GM12891 (cell line): Measurements from ENCODE around the gene CAMTA1.
"Not testable (repeated sequence)": the region's sequence is repeated elsewhere in the genome, so short reads cannot be mapped to it uniquely, and the experiment has no call there.

ENCODE experiments used
- DNase-seq: peaks from one replicate; pipeline ENCODE4 v3.0.0; 2011; ENCODE audit warnings: low spot score; ENCODE audit not compliant: insufficient read length
- FAIRE-seq: peaks from 2 replicates; lab custom pipeline; 2011; peaks lifted over from hg19 to GRCh38; lab: Jason Lieb, UNC
- PAX5 ChIP-seq: IDR thresholded peaks from 2 replicates; pipeline ENCODE4 v1.6.1; 2011; ENCODE audit warnings: low read length, moderate library complexity, mild to moderate bottlenecking; ENCODE audit not compliant: insufficient read depth, severe bottlenecking
- POLR2A ChIP-seq: IDR thresholded peaks from 2 replicates; pipeline ENCODE4 v1.6.1; 2011; ENCODE audit warnings: low read depth, low read length, control low read depth
- POLR2AphosphoS5 ChIP-seq: IDR thresholded peaks from 2 replicates; pipeline ENCODE4 v1.6.1; 2011; ENCODE audit warnings: low read depth, low read length, control low read depth
- POU2F2 ChIP-seq: IDR thresholded peaks from 2 replicates; pipeline ENCODE4 v1.6.1; 2011; ENCODE audit warnings: low read depth, mild to moderate bottlenecking, control low read depth, low read length, moderate library complexity
- SPI1 ChIP-seq: IDR thresholded peaks from 2 replicates; pipeline ENCODE4 v1.6.1; 2011; ENCODE audit warnings: low read depth, low read length, control low read depth
- TAF1 ChIP-seq: IDR thresholded peaks from 2 replicates; pipeline ENCODE4 v1.6.1; 2011; ENCODE audit warnings: low read depth, low read length, control low read depth

Gene CAMTA1

GRCh38 chr1:7136166-7136953 is 351.1 kb downstream of the CAMTA1 start:
- FAIRE-seq = no peak
- no peak for TF ChIP-seq POLR2AphosphoS5
- TF ChIP-seq TAF1 = no peak
- TF ChIP-seq POLR2A = no peak
- TF ChIP-seq PAX5 = no peak
- no peak for TF ChIP-seq POU2F2
- no peak for TF ChIP-seq SPI1
- DNase-seq = no peak

GRCh38 chr1:7140251-7140650 is 355.0 kb downstream of the CAMTA1 start:
- DNase-seq = no peak
- no peak for TF ChIP-seq TAF1
- no peak for TF ChIP-seq SPI1
- no peak for TF ChIP-seq PAX5
- TF ChIP-seq POU2F2 = no peak
- no peak for TF ChIP-seq POLR2AphosphoS5
- TF ChIP-seq POLR2A = no peak
- no peak for FAIRE-seq

DNA sequence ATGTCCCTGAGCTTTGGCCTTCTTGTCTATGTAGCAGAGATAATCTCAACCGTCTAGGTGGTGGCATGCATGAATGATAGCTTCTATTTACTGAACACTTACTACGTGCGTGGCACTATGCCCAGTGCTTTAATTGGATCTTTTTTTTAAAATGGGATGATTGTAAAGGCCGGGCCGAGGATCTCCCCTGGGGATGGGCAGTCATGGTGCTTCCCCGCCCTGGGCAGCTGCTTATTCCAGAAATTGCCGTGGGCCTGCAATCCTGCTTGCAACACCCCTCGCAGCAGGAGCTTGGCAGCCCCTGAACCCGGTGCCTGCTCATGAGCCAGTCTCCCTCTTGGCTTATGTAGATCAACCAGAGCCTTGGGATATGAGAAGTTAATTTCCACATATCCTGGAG is 360.7 kb downstream of the CAMTA1 start:
- DNase-seq (no peak), FAIRE-seq (no peak)
- TF ChIP-seq POU2F2 (no peak), SPI1 (no peak), POLR2A (no peak)

- FAIRE-seq (no peak), DNase-seq (no peak)
- TF ChIP-seq SPI1 = no peak
- TF ChIP-seq POLR2AphosphoS5 = no peak
- TF ChIP-seq PAX5 = no peak
These were observed 361.5 kb downstream of the CAMTA1 start for GRCh38 chr1:7146710-7147109.

DNA sequence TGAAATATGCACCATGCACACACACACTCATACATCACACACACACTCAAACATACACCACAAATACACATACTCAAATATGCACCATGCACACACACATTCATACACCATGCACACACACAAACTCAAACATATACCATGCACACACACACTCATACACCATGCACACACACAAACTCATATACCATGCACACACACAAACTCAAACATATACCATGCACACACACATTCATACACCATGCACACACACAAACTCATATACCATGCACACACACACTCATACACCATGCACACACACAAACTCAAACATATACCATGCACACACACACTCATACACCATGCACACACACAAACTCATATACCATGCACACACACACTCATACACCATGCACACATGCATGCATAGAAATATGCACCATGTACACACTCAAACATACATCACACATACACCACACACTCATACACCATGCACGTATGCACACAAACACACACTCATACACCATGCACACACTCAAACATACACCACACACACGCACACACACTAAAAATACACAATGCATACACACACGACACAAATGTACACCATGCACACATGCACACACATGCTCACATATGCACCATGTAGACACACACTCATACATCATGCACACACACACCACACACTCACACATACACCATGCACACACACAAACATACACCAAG is 362.5 kb downstream of the CAMTA1 start:
- DNase-seq = not testable (repeated sequence)
- peak; percentile 62 for FAIRE-seq

DNA sequence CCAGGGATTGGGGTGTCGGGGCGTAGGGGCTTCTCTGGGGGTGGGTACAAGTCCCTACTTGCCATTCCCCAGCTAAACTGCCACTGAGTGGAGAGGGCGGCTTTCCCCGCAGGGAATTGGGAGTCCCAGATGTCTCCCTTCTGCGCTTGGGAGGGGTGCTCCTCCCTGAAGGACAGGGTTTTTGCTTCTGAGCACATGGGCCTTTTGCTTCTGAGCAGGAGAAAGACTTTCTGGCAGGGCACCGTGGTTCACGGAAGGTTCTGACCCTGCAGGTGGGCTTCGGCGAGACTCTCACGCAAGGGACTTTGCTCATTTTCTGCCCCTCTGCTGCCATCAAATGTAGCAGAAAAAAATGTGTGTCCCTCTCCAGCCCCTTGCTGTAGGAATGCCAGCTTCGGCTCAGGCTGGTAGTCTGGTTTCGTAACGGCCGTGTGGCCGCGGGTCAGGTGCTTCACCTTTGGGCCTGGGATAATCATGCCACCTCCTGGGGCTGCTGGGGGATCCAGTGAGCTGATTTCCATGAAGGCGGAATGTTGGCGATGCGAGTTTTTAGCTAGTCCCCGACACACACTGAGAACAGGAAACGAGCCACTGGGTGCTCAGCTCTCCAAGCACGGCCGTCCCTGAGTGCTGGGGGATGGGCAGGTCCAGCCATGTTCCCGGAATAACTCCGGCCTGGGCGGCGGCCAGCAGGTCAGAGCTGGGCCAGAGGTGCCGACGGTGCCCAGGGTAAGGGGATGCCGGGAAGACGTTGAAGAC is 364.0 kb downstream of the CAMTA1 start:
- no peak for TF ChIP-seq POU2F2
- no peak for TF ChIP-seq SPI1
- no peak for TF ChIP-seq POLR2AphosphoS5
- TF ChIP-seq POLR2A = no peak
- no peak for TF ChIP-seq PAX5
- no peak for TF ChIP-seq TAF1
- no peak for DNase-seq
- FAIRE-seq = no peak

GRCh38 chr1:7150724-7151280 is 365.5 kb downstream of the CAMTA1 start:
- TF ChIP-seq PAX5 (no peak), POU2F2 (no peak), SPI1 (no peak), POLR2A (no peak), POLR2AphosphoS5 (no peak), TAF1 (no peak)
- no peak for DNase-seq
- no peak for FAIRE-seq

DNA sequence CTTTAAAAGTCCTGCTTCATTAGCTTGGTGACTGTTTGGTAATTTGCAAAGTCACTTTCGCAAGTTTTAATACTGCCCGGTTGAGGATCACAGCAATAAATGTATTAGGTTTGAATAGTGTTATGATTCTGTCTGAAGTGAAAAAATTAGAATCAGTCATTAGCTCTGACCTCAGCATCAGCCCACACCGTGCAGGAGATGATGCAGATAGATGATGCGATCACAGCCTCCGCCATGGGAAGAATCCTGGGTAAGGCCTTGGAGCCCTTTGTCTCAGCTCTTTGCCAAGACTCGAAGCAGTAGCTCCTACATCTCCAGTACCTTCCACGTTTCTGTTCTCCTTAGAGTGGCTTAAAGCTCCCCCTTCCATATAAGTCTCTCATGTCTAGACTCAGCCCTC is 366.7 kb downstream of the CAMTA1 start:
- FAIRE-seq (no peak), DNase-seq (no peak)
- no peak for TF ChIP-seq POLR2AphosphoS5
- no peak for TF ChIP-seq PAX5
- no peak for TF ChIP-seq POU2F2
- no peak for TF ChIP-seq SPI1
- TF ChIP-seq TAF1 = no peak
- TF ChIP-seq POLR2A = no peak

GRCh38 chr1:7152655-7153054 is 367.4 kb downstream of the CAMTA1 start:
- no peak for TF ChIP-seq POLR2A
- TF ChIP-seq PAX5 = no peak
- no peak for TF ChIP-seq SPI1
- no peak for TF ChIP-seq POLR2AphosphoS5
- no peak for TF ChIP-seq TAF1
- TF ChIP-seq POU2F2 = no peak
- FAIRE-seq = no peak
- no peak for DNase-seq

GRCh38 chr1:7153464-7153863 is 368.2 kb downstream of the CAMTA1 start:
- no peak for DNase-seq
- TF ChIP-seq POLR2A (no peak), POLR2AphosphoS5 (no peak), TAF1 (no peak), SPI1 (no peak), POU2F2 (no peak), PAX5 (no peak)
- no peak for FAIRE-seq
